Heart left ventricle (tissue), 13 donors: ENCODE results near the gene MCTP1.

Experiments used
- POLR2A ChIP-seq, 2 donors: fragments of 450-650 bp; IDR thresholded peaks; one replicate each; pipeline ENCODE4 v1.6.1; 2017; ENCODE audit warnings: antibody characterized with exemption in 2 of 2, mild to moderate bottlenecking in 2 of 2, moderate library complexity in 2 of 2
- TF ChIP-seq, protein P1 (sequence below), 12 donors: fragments of 200-600 bp; sonication (generic) in 4 of 12; IDR thresholded peaks; one replicate each; pipeline versions ENCODE4 v1.5.0 to v1.8.0; 2018 to 2022; ENCODE audit warnings: antibody characterized with exemption in 12 of 12, mild to moderate bottlenecking in 5 of 12
- donor health status: ischemic (EF 13 %, LVEDD 7.1; RV severe dilation, severe dysfunction).
- donor health status: DM: no; HTN: yes; CAD: no.
- donor health status: DM: no; HTN: no; CAD: no.
- donor health status: ischemic (EF 25% LVEDD 6.9; RV normal size, moderate dysfunction).
- donor health status: ischemic (EF 25% LVEDD 5.7; RV mildly dilated, moderate dysfunction).
- donor health status: ischemic (EF 35%, LVEDD 5.7; RV mildly dilated, moderate dysfunction).
- donor health status: nonischemic (EF 11% LVEDD 7.7; RV severe dilation, severe dysfunction).
- donor health status: DM: yes; HTN: yes; CAD: no.
- donor health status: PGD.
- donor health status: ischemic (EF 29% LVEDD 5.4; RV normal size, mild dysfunction).
- donor health status: nonischemic (EF 23%, LVEDD 6.1; RV moderate dilation, normal function).

DNA sequence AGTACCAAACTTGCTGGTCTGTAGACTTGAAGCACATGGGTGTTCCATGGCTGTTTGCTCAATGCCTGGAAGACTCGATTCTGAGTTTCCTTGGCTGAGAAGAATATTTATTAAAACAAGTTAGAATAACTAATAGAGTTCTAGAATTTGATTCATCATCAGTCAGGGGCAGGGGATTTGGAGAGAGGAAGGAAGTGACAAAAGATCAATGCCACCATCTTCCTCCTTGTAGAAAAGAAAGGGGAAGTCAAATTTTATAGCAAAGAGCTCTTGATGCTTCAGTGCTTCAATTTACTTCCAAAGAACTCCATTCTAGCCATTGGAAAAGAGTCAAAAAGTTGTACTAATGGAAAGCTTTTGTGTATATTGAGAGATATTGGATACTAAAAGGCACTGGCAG is 236.3 kb downstream of the MCTP1 start:
- no peak for TF ChIP-seq POLR2A (IDR thresholded peaks at IDR 0.05)
- TF ChIP-seq, protein P1, sequence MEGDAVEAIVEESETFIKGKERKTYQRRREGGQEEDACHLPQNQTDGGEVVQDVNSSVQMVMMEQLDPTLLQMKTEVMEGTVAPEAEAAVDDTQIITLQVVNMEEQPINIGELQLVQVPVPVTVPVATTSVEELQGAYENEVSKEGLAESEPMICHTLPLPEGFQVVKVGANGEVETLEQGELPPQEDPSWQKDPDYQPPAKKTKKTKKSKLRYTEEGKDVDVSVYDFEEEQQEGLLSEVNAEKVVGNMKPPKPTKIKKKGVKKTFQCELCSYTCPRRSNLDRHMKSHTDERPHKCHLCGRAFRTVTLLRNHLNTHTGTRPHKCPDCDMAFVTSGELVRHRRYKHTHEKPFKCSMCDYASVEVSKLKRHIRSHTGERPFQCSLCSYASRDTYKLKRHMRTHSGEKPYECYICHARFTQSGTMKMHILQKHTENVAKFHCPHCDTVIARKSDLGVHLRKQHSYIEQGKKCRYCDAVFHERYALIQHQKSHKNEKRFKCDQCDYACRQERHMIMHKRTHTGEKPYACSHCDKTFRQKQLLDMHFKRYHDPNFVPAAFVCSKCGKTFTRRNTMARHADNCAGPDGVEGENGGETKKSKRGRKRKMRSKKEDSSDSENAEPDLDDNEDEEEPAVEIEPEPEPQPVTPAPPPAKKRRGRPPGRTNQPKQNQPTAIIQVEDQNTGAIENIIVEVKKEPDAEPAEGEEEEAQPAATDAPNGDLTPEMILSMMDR (IDR thresholded peaks at IDR 0.05), result no peak
